GM23338 (cell line): ENCODE measurements around the gene PNRC2. TPM values are rescaled to one million over a fixed set of nuclear protein-coding genes. Genes with fewer than 3 reads are reported as not detected.

Source experiments
- ATAC-seq: fragments of 200-7000 bp; cut with Tn5 transposase; 3 replicates; pipeline ENCODE4 v1.9.1; 2020
- DNase-seq: peaks from one replicate; pipeline ENCODE4 v3.0.0-alpha.2; 2015; ENCODE audit warnings: low spot score
- H2AFZ ChIP-seq: fragments of 200-600 bp; sonication (generic); 2 replicates; pipeline ENCODE4 v1.8.0; 2016; ENCODE audit warnings: antibody characterized with exemption, mild to moderate bottlenecking, moderate library complexity
- H3F3A ChIP-seq: fragments of 200-600 bp; sonication (generic); replicated peaks from 2 replicates; pipeline ENCODE4 v1.8.0; 2017; ENCODE audit warnings: antibody characterized with exemption, mixed run types, low read depth
- H3K27ac ChIP-seq: fragments of 200-600 bp; sonication (generic); 2 replicates; pipeline ENCODE4 v1.6.1; 2016; ENCODE audit warnings: low read depth
- H3K27me3 ChIP-seq: fragments of 200-600 bp; sonication (generic); 2 replicates; pipeline ENCODE4 v1.8.0; 2016; ENCODE audit warnings: mild to moderate bottlenecking, mixed run types, moderate library complexity; ENCODE audit not compliant: insufficient read depth
- H3K36me3 ChIP-seq: fragments of 200-600 bp; sonication (generic); 2 replicates; pipeline ENCODE4 v1.8.0; 2016; ENCODE audit warnings: mild to moderate bottlenecking; ENCODE audit not compliant: insufficient read depth
- H3K4me1 ChIP-seq: fragments of 200-600 bp; sonication (generic); 2 replicates; pipeline ENCODE4 v1.8.0; 2016; ENCODE audit warnings: mild to moderate bottlenecking, moderate library complexity; ENCODE audit not compliant: insufficient read depth
- H3K4me2 ChIP-seq: fragments of 200-600 bp; sonication (generic); 2 replicates; pipeline ENCODE4 v1.7.1; 2017; ENCODE audit warnings: mixed run types
- H3K4me3 ChIP-seq: fragments of 200-600 bp; sonication (generic); 2 replicates; pipeline ENCODE4 v1.6.1; 2016; ENCODE audit warnings: mixed run types
- H3K79me2 ChIP-seq: fragments of 200-600 bp; sonication (generic); replicated peaks from 2 replicates; pipeline ENCODE4 v1.8.0; 2017; ENCODE audit warnings: mild to moderate bottlenecking; ENCODE audit not compliant: insufficient read depth
- H3K9me2 ChIP-seq: fragments of 200-600 bp; sonication (generic); 2 replicates; pipeline ENCODE4 v1.8.0; 2017; ENCODE audit not compliant: insufficient read depth
- H4K20me1 ChIP-seq: fragments of 200-600 bp; sonication (generic); replicated peaks from 2 replicates; pipeline ENCODE4 v1.8.0; 2017; ENCODE audit warnings: mild to moderate bottlenecking; ENCODE audit not compliant: insufficient read depth
- H3K27ac Mint-ChIP-seq: 2 replicates; pipeline ENCODE4 v1.8.0; 2020; ENCODE audit warnings: inconsistent platforms, mild to moderate bottlenecking, moderate library complexity, mixed read lengths
- H3K27me3 Mint-ChIP-seq: 3 replicates; pipeline ENCODE4 v1.8.0; 2022; ENCODE audit warnings: low read depth, mild to moderate bottlenecking, moderate library complexity, mixed read lengths, inconsistent platforms; ENCODE audit not compliant: insufficient read depth, poor library complexity
- H3K36me3 Mint-ChIP-seq: 3 replicates; pipeline ENCODE4 v1.8.0; 2021; ENCODE audit warnings: low read depth, mild to moderate bottlenecking, inconsistent platforms, moderate library complexity, mixed read lengths
- H3K4me1 Mint-ChIP-seq: 3 replicates; pipeline ENCODE4 v1.8.0; 2020; ENCODE audit warnings: mild to moderate bottlenecking, inconsistent platforms, mixed read lengths
- H3K4me3 Mint-ChIP-seq: 3 replicates; pipeline ENCODE4 v1.8.0; 2021; ENCODE audit warnings: moderate library complexity, mild to moderate bottlenecking, inconsistent platforms, mixed read lengths
- H3K9me3 Mint-ChIP-seq: 3 replicates; pipeline ENCODE4 v1.8.0; 2020; ENCODE audit warnings: moderate library complexity, mild to moderate bottlenecking, inconsistent platforms, mixed read lengths
- CREB1 ChIP-seq: fragments of 250-450 bp; sonication (Bioruptor Pico); IDR thresholded peaks from 2 replicates; pipeline ENCODE4 v1.5.0; 2020; ENCODE audit warnings: low read depth, mild to moderate bottlenecking, moderate library complexity
- CTCF ChIP-seq, 2 experiments: fragments of 200-600 bp in 1 of 2; sonication (generic) in 1 of 2; conservative IDR thresholded peaks; 2 replicates each; pipeline versions ENCODE4 v1.5.1 to v1.6.1; 2016 to 2017; ENCODE audit warnings: antibody characterized with exemption in 2 of 2, low read depth in 2 of 2, mild to moderate bottlenecking in 2 of 2, moderate library complexity in 1 of 2
- EZH2 ChIP-seq: fragments of 200-600 bp; sonication (generic); IDR thresholded peaks from one replicate; pipeline ENCODE4 v1.8.0; 2017; ENCODE audit warnings: antibody characterized with exemption, mild to moderate bottlenecking, low read depth; ENCODE audit not compliant: unreplicated experiment
- JUNB ChIP-seq: IDR thresholded peaks from one replicate; pipeline ENCODE4 v1.6.1; 2016; ENCODE audit warnings: antibody characterized with exemption; ENCODE audit not compliant: unreplicated experiment
- NANOG ChIP-seq: IDR thresholded peaks from 2 replicates; pipeline ENCODE4 v1.6.1; 2016; ENCODE audit warnings: antibody characterized with exemption, borderline replicate concordance
- POLR2AphosphoS5 ChIP-seq: IDR thresholded peaks from 2 replicates; pipeline ENCODE4 v1.6.1; 2016; ENCODE audit warnings: antibody characterized with exemption, low read depth
- REST ChIP-seq: IDR thresholded peaks from one replicate; pipeline ENCODE4 v1.6.1; 2018; ENCODE audit warnings: antibody characterized with exemption; ENCODE audit not compliant: unreplicated experiment
- ZNF114 ChIP-seq: fragments of 250-450 bp; sonication (Bioruptor Pico); IDR thresholded peaks from 2 replicates; pipeline ENCODE4 v1.5.0; 2020; ENCODE audit warnings: mild to moderate bottlenecking, moderate library complexity
- ZNF331 ChIP-seq: fragments of 250-450 bp; sonication (Bioruptor Pico); IDR thresholded peaks from 2 replicates; pipeline ENCODE4 v1.5.0; 2020; ENCODE audit warnings: low read depth, mild to moderate bottlenecking, moderate library complexity
- long read RNA-seq: library from polyadenylated mRNA; unstranded; transcript quantifications from one replicate; pipeline ENCODE4 v2.0.0, GENCODE V29; 2020; ENCODE audit not compliant: unreplicated experiment
- polyA plus RNA-seq: library from polyadenylated mRNA; unstranded; fragments of >200 nt; fragmentation: Nextera tagmentation; extraction: Ambion mirVana; gene quantifications from 2 replicates; pipeline ENCODE4 v1.2.1, GENCODE V29; 2016
- total RNA-seq: library from RNA; depleted of rRNA; stranded (reverse); fragments of >200 nt; shearing (Covaris generic); gene quantifications from 2 replicates; pipeline ENCODE4 v1.2.3, GENCODE V29; 2014; rRNA removed

Gene PNRC2
- total RNA-seq (144 and 157 TPM in 2 replicates), polyA plus RNA-seq (218 and 237 TPM in 2 replicates)
- long read RNA-seq, transcript PNRC2-202 (3 exons, 814 nt), result minor isoform, 8 of 75 reads
- long read RNA-seq, transcript PNRC2-201 (3 exons, 2,416 nt), result major isoform, 56 of 75 reads
- long read RNA-seq, partial matches to known transcripts, result 0 of 75 reads
- long read RNA-seq, other reads (novel, unspliced or antisense), result 11 of 75 reads

- Histone ChIP-seq H3K9me2 (no peaks in the 10 kb centered on the region), H3K79me2 (peaks cover 19% of the 10 kb centered on the region), H3K4me2 (peak within 1 kb of the TSS; percentile 82), H3K4me1 (peaks cover 28% of the 10 kb centered on the region), H3K4me3 (peak within 1 kb of the TSS; percentile 94), H4K20me1 (peaks cover 7% of the 10 kb centered on the region), H3K36me3 (peaks cover 6% of the 10 kb centered on the region; the same call in 1 of the 2 replicates), H3K27ac (peak within 1 kb of the TSS; percentile 100), H3K27me3 (no peaks in the 10 kb centered on the region), H3F3A (peaks cover 9% of the 10 kb centered on the region; the same call in 1 of the 2 replicates), H2AFZ (peak within 1 kb of the TSS; percentile 6)
- Mint-ChIP-seq H3K4me1 (peaks cover 34% of the 10 kb centered on the region), H3K36me3 (peaks cover 39% of the 10 kb centered on the region), H3K4me3 (peak within 1 kb of the TSS; percentile 90), H3K27me3 (peaks cover 2% of the 10 kb centered on the region), H3K27ac (peak within 1 kb of the TSS; percentile 100), H3K9me3 (no peaks in the 10 kb centered on the region; the same call in 1 of the 3 replicates)
- peak; percentile 98 for DNase-seq
- TF ChIP-seq EZH2, result no peak
- TF ChIP-seq ZNF114 (CRISPR knock-in tag), result 0 out of 2 replicates have a peak, but pooled peaks have one; percentile 20
- TF ChIP-seq POLR2AphosphoS5, result peak; percentile 96
- no peak for TF ChIP-seq NANOG
- no peak for TF ChIP-seq CTCF (conservative IDR thresholded peaks at IDR 0.05; ENCODE audit: low read depth in 2 of 2)
- no peak for TF ChIP-seq ZNF331
- TF ChIP-seq REST, result no peak
- TF ChIP-seq JUNB, result no peak
- peak; percentile 28; the same call in 1 of the 2 replicates for TF ChIP-seq CREB1 (CRISPR knock-in tag)
- peak; percentile 89 for ATAC-seq
Observed at GRCh38 chr1:23959461-23960290, at the start of gene PNRC2. PNRC2 (plus strand) TSS chr1:23959828; CDS start chr1:23961458, 1,630 bp downstream.
